H9 (cell line): Measurements from ENCODE around the gene FLT3LG. TPM values are rescaled to one million over a fixed set of nuclear protein-coding genes. Genes with fewer than 3 reads are reported as not detected.

Experiments used
- DNase-seq: peaks from one replicate; pipeline ENCODE4 v3.0.0-alpha.2; 2017
- H2AFZ ChIP-seq: one replicate; pipeline ENCODE4 v1.6.1; 2013; ENCODE audit warnings: mild to moderate bottlenecking, low read length, control low read depth, moderate library complexity
- H2AK5ac ChIP-seq: 2 replicates; pipeline ENCODE4 v1.6.1; 2013; ENCODE audit warnings: low read length, control low read depth, mixed read lengths; ENCODE audit not compliant: insufficient read length
- H2BK120ac ChIP-seq: one replicate; pipeline ENCODE4 v1.6.1; 2013; ENCODE audit warnings: low read depth, mild to moderate bottlenecking, low read length, control low read depth, inconsistent platforms; ENCODE audit not compliant: poor library complexity, severe bottlenecking
- H2BK12ac ChIP-seq: 2 replicates; pipeline ENCODE4 v1.6.1; 2013; ENCODE audit warnings: low read length, control low read depth, mixed read lengths, low read depth; ENCODE audit not compliant: insufficient read length
- H2BK15ac ChIP-seq: 2 replicates; pipeline ENCODE4 v1.6.1; 2013; ENCODE audit warnings: low read depth, low read length, control low read depth
- H2BK20ac ChIP-seq: one replicate; pipeline ENCODE4 v1.6.1; 2013; ENCODE audit warnings: low read depth, mild to moderate bottlenecking, low read length, control low read depth, inconsistent platforms; ENCODE audit not compliant: poor library complexity, severe bottlenecking
- H2BK5ac ChIP-seq: 2 replicates; pipeline ENCODE4 v1.6.1; 2013; ENCODE audit warnings: low read length, control low read depth, mixed read lengths; ENCODE audit not compliant: insufficient read length
- H3K14ac ChIP-seq: 2 replicates; pipeline ENCODE4 v1.6.1; 2013; ENCODE audit warnings: low read length, control low read depth; ENCODE audit not compliant: insufficient read depth
- H3K18ac ChIP-seq: 2 replicates; pipeline ENCODE4 v1.6.1; 2013; ENCODE audit warnings: low read depth, mild to moderate bottlenecking, mixed read lengths, low read length, control low read depth; ENCODE audit not compliant: insufficient read length
- H3K23ac ChIP-seq: 2 replicates; pipeline ENCODE4 v1.6.1; 2013; ENCODE audit warnings: low read length, control low read depth, mixed read lengths, low read depth; ENCODE audit not compliant: insufficient read length
- H3K23me2 ChIP-seq: 2 replicates; pipeline ENCODE4 v1.6.1; 2013; ENCODE audit warnings: low read depth, mild to moderate bottlenecking, mixed read lengths, low read length, control low read depth; ENCODE audit not compliant: insufficient read length, poor library complexity, severe bottlenecking
- H3K27ac ChIP-seq: 2 replicates; pipeline ENCODE4 v1.5.1; 2013; ENCODE audit warnings: low read length, control low read depth, mixed read lengths, low read depth; ENCODE audit not compliant: insufficient read length
- H3K27me3 ChIP-seq: 2 replicates; pipeline ENCODE4 v1.6.1; 2013; ENCODE audit warnings: low read length, control low read depth, inconsistent platforms; ENCODE audit not compliant: insufficient read depth
- H3K4ac ChIP-seq: 2 replicates; pipeline ENCODE4 v1.6.1; 2013; ENCODE audit warnings: low read depth, mild to moderate bottlenecking, control low read depth, inconsistent platforms, low read length, moderate library complexity
- H3K4me1 ChIP-seq: 2 replicates; pipeline ENCODE4 v1.6.1; 2013; ENCODE audit warnings: low read length, control low read depth, inconsistent platforms; ENCODE audit not compliant: insufficient read depth
- H3K4me2 ChIP-seq: 2 replicates; pipeline ENCODE4 v1.6.1; 2013; ENCODE audit warnings: low read length, control low read depth, mixed read lengths; ENCODE audit not compliant: insufficient read length, insufficient read depth
- H3K56ac ChIP-seq: 2 replicates; pipeline ENCODE4 v1.6.1; 2013; ENCODE audit warnings: low read depth, mild to moderate bottlenecking, mixed read lengths, low read length, control low read depth; ENCODE audit not compliant: insufficient read length
- H3K79me1 ChIP-seq: 2 replicates; pipeline ENCODE4 v1.6.1; 2013; ENCODE audit warnings: low read depth, mild to moderate bottlenecking, moderate library complexity, low read length, control low read depth, inconsistent platforms; ENCODE audit not compliant: insufficient read depth, poor library complexity, severe bottlenecking
- H3K79me2 ChIP-seq: 2 replicates; pipeline ENCODE4 v1.6.1; 2013; ENCODE audit warnings: low read length, control low read depth, inconsistent platforms; ENCODE audit not compliant: insufficient read depth
- H3K9ac ChIP-seq: 2 replicates; pipeline ENCODE4 v1.6.1; 2013; ENCODE audit warnings: low read length, control low read depth, mixed read lengths; ENCODE audit not compliant: insufficient read length; ENCODE audit errors: extremely low read depth
- H3K9me3 ChIP-seq: one replicate; pipeline ENCODE4 v1.6.1; 2013; ENCODE audit warnings: low read depth, low read length, inconsistent platforms; ENCODE audit not compliant: control insufficient read depth
- H3T11ph ChIP-seq: one replicate; pipeline ENCODE4 v1.6.1; 2013; ENCODE audit warnings: mild to moderate bottlenecking, low read length, control low read depth, inconsistent platforms
- H4K20me1 ChIP-seq: one replicate; pipeline ENCODE4 v1.6.1; 2013; ENCODE audit not compliant: control insufficient read depth, insufficient read length, insufficient read depth
- H4K5ac ChIP-seq: 2 replicates; pipeline ENCODE4 v1.6.1; 2013; ENCODE audit warnings: low read depth, mild to moderate bottlenecking, mixed read lengths, low read length, control low read depth; ENCODE audit not compliant: insufficient read length
- H4K8ac ChIP-seq: replicated peaks from 2 replicates; pipeline ENCODE4 v1.6.1; 2013; ENCODE audit warnings: low read length, control low read depth, mixed read lengths, low read depth; ENCODE audit not compliant: insufficient read length
- H4K91ac ChIP-seq: 2 replicates; pipeline ENCODE4 v1.6.1; 2013; ENCODE audit warnings: low read depth, mild to moderate bottlenecking, moderate library complexity, mixed read lengths, low read length, control low read depth; ENCODE audit not compliant: insufficient read length
- H3K27ac Mint-ChIP-seq, 3 experiments: 2 replicates in 2 of 3; 3 replicates in 1 of 3; pipeline ENCODE4 v1.8.0; 2020 to 2021; ENCODE audit warnings: mixed read lengths in 3 of 3, mild to moderate bottlenecking in 1 of 3, moderate library complexity in 1 of 3
- H3K27me3 Mint-ChIP-seq: 2 replicates; pipeline ENCODE4 v1.8.0; 2021; ENCODE audit warnings: low read depth, mild to moderate bottlenecking, moderate library complexity, mixed read lengths
- H3K36me3 Mint-ChIP-seq, 3 experiments: 2 replicates in 2 of 3; 3 replicates in 1 of 3; pipeline ENCODE4 v1.8.0; 2020 to 2021; ENCODE audit warnings: low read depth in 3 of 3, mixed read lengths in 3 of 3; ENCODE audit not compliant: insufficient read depth in 1 of 3
- H3K4me1 Mint-ChIP-seq, 2 experiments: 2 replicates each; pipeline ENCODE4 v1.8.0; 2020; ENCODE audit warnings: mixed read lengths in 2 of 2
- H3K4me3 Mint-ChIP-seq, 2 experiments: 2 replicates in 1 of 2; 3 replicates in 1 of 2; pipeline ENCODE4 v1.8.0; 2020 to 2021; ENCODE audit warnings: mild to moderate bottlenecking in 2 of 2, mixed read lengths in 2 of 2, moderate library complexity in 1 of 2
- H3K9me3 Mint-ChIP-seq, 2 experiments: 2 replicates in 1 of 2; 3 replicates in 1 of 2; pipeline ENCODE4 v1.8.0; 2020; ENCODE audit warnings: mild to moderate bottlenecking in 2 of 2, mixed read lengths in 2 of 2, moderate library complexity in 1 of 2
- WGBS: extraction: QIAGEN DNeasy Blood & Tissue Kit; methylation state at CpG from one replicate; pipeline ENCODE4 v1.1.7; 2013; ENCODE audit warnings: missing lambda C conversion rate, low lambda C conversion rate, mixed read lengths; ENCODE audit not compliant: insufficient read length; ENCODE audit errors: extremely low coverage; 5-methylcytosine and 5-hydroxymethylcytosine counted together
- total RNA-seq: library from RNA; stranded (reverse); gene quantifications from 2 replicates; pipeline ENCODE4 v1.2.1, GENCODE V29; 2021
- TF ChIP-seq, protein P1 (sequence below): fragments of 200-600 bp; sonication (generic); conservative IDR thresholded peaks from 3 replicates; pipeline ENCODE4 v1.8.0; 2021; ENCODE audit warnings: antibody characterized with exemption, mild to moderate bottlenecking

The FLT3LG gene
- total RNA-seq, 1 experiment from 2014 or later, result 2.1 TPM

DNA sequence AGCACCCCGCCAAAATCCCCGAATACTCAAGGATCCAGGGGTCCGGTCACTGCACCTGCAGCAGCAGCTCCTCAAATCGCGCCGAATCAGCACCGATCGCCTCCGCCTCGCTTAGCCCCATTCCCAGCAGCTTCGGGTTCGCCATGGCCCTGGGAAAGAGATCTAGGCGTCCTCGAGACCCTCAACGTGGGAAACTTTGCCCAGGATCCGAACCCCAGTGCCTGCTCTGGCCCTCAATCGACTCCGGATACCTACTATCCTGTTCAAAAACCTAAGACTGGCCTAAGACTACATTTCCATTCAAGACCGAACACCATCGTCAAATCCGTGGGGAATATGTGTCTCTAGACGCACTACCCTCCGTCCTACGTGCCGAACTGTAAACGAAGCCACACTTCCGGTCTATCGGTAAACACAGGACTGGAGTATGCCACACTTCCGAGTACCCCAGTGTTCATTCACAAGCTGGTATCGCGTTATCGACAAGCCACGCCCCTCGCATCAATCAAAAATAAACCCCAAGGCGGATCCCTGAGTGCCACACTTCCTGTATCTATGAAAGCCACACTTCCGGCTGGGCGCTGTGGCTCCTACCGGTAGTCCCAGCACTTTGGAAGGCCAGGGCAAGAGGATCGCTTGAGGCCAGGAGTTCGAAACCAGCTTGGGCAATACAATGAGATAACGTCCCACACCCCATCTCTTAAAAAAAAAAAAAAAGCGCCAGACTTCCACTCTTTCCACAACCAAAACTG, 22.4 kb upstream of the FLT3LG start, which contains the start of gene PIH1D1:
Gene PIH1D1 (minus strand): TSS at position 385 of the 752 bp plus-strand sequence. CDS start 240 bp downstream, at position 145.
- WGBS, result no CpG with 5 or more reads among the region's 42 CpGs
- Mint-ChIP-seq H3K36me3 (peaks cover 38 to 54% (median 51%) of the 10 kb centered on the region in 3 experiments), H3K9me3 (no peaks in the 10 kb centered on the region; a peak in 1 of 5 replicates), H3K4me3 (peak within 1 kb of the TSS; percentile 96 to 98), H3K27me3 (no peaks in the 10 kb centered on the region; the same call in 1 of the 2 replicates), H3K4me1 (peaks cover 15 to 38% of the 10 kb centered on the region in 2 experiments), H3K27ac (peak within 1 kb of the TSS; percentile 99 to 100 (median 99))
- H3K14ac ChIP-seq, result no peak within 1 kb of the TSS
- no peak within 1 kb of the TSS for H2BK15ac ChIP-seq
- no peak within 1 kb of the TSS for H2BK20ac ChIP-seq
- peak within 1 kb of the TSS; percentile 41 for H3K18ac ChIP-seq
- TF ChIP-seq, protein P1, sequence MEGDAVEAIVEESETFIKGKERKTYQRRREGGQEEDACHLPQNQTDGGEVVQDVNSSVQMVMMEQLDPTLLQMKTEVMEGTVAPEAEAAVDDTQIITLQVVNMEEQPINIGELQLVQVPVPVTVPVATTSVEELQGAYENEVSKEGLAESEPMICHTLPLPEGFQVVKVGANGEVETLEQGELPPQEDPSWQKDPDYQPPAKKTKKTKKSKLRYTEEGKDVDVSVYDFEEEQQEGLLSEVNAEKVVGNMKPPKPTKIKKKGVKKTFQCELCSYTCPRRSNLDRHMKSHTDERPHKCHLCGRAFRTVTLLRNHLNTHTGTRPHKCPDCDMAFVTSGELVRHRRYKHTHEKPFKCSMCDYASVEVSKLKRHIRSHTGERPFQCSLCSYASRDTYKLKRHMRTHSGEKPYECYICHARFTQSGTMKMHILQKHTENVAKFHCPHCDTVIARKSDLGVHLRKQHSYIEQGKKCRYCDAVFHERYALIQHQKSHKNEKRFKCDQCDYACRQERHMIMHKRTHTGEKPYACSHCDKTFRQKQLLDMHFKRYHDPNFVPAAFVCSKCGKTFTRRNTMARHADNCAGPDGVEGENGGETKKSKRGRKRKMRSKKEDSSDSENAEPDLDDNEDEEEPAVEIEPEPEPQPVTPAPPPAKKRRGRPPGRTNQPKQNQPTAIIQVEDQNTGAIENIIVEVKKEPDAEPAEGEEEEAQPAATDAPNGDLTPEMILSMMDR, result no peak; the same call in 2 of the 3 replicates
- peak within 1 kb of the TSS; percentile 21 for H3K27ac ChIP-seq
- H3K4me1 ChIP-seq, result no peaks in the 10 kb centered on the region
- DNase-seq, result peak; percentile 99
- H3T11ph ChIP-seq, result no peak within 1 kb of the TSS
- no peak within 1 kb of the TSS for H3K4ac ChIP-seq
- no peak within 1 kb of the TSS for H4K5ac ChIP-seq
- H3K79me1 ChIP-seq, result peaks cover 7% of the 10 kb centered on the region
- no peak within 1 kb of the TSS for H2AFZ ChIP-seq
- H2AK5ac ChIP-seq, result no peak within 1 kb of the TSS
- H4K8ac ChIP-seq, result no peak within 1 kb of the TSS
- H2BK120ac ChIP-seq, result no peak within 1 kb of the TSS
- H4K20me1 ChIP-seq, result no peaks in the 10 kb centered on the region
- peak within 1 kb of the TSS; percentile 85 for H3K9ac ChIP-seq
- H3K23ac ChIP-seq, result no peak within 1 kb of the TSS
- H3K56ac ChIP-seq, result no peak within 1 kb of the TSS
- H4K91ac ChIP-seq, result no peak within 1 kb of the TSS
- H3K79me2 ChIP-seq, result no peaks in the 10 kb centered on the region; the same call in 1 of the 2 replicates
- H3K27me3 ChIP-seq, result no peaks in the 10 kb centered on the region
- H3K9me3 ChIP-seq, result no peaks in the 10 kb centered on the region
- H2BK12ac ChIP-seq, result no peak within 1 kb of the TSS
- H3K4me2 ChIP-seq, result peak within 1 kb of the TSS; percentile 93
- H2BK5ac ChIP-seq, result no peak within 1 kb of the TSS
- peaks cover 5% of the 10 kb centered on the region for H3K23me2 ChIP-seq
